HEK293 (cell line): ENCODE measurements around the gene CRIP1.

Experiments used
- ELK4 ChIP-seq: IDR thresholded peaks from 2 replicates; pipeline ENCODE4 v1.6.1; 2011; ENCODE audit warnings: mild to moderate bottlenecking, low read depth, low read length, borderline replicate concordance
- FEZF1 ChIP-seq: fragments of 450-650 bp; formaldehyde crosslinking; IDR thresholded peaks from 2 replicates; pipeline ENCODE4 v1.5.1; 2016; ENCODE audit warnings: missing biosample characterization, missing genetic modification characterization
- HIC1 ChIP-seq: fragments of 450-650 bp; formaldehyde crosslinking; IDR thresholded peaks from 2 replicates; pipeline ENCODE4 v1.5.1; 2016; ENCODE audit warnings: missing biosample characterization, missing genetic modification characterization
- HOXC10 ChIP-seq: sonication (generic); formaldehyde crosslinking; IDR thresholded peaks from 2 replicates; pipeline ENCODE4 v1.8.1; 2023; ENCODE audit warnings: mild to moderate bottlenecking, missing genetic modification reagents
- REST ChIP-seq: fragments of 450-650 bp; formaldehyde crosslinking; IDR thresholded peaks from 2 replicates; pipeline ENCODE4 v1.5.1; 2016; ENCODE audit warnings: missing biosample characterization, missing genetic modification characterization
- ZBTB11 ChIP-seq: fragments of 450-650 bp; formaldehyde crosslinking; conservative IDR thresholded peaks from 2 replicates; pipeline ENCODE4 v1.5.1; 2016; ENCODE audit warnings: low read depth, missing biosample characterization, missing genetic modification characterization
- ZBTB44 ChIP-seq: fragments of 450-650 bp; IDR thresholded peaks from 2 replicates; pipeline ENCODE4 v1.5.1; 2018; ENCODE audit warnings: missing biosample characterization, mild to moderate bottlenecking, missing genetic modification characterization
- ZEB2 ChIP-seq: fragments of 450-650 bp; formaldehyde crosslinking; IDR thresholded peaks from 2 replicates; pipeline ENCODE4 v1.5.1; 2016; ENCODE audit warnings: missing biosample characterization, missing genetic modification characterization
- ZFHX2 ChIP-seq: fragments of 450-650 bp; formaldehyde crosslinking; conservative IDR thresholded peaks from 2 replicates; pipeline ENCODE4 v1.5.1; 2016; ENCODE audit warnings: missing biosample characterization, missing genetic modification characterization
- ZNF121 ChIP-seq: fragments of 450-650 bp; formaldehyde crosslinking; IDR thresholded peaks from 2 replicates; pipeline ENCODE4 v1.5.1; 2016; ENCODE audit warnings: missing biosample characterization, missing genetic modification characterization
- ZNF2 ChIP-seq: fragments of 450-650 bp; formaldehyde crosslinking; IDR thresholded peaks from 2 replicates; pipeline ENCODE4 v1.5.1; 2016; ENCODE audit warnings: missing biosample characterization, missing genetic modification characterization
- ZNF391 ChIP-seq: fragments of 450-650 bp; formaldehyde crosslinking; IDR thresholded peaks from 2 replicates; pipeline ENCODE4 v1.5.1; 2016; ENCODE audit warnings: low read depth, missing biosample characterization, missing genetic modification characterization, borderline replicate concordance
- ZNF521 ChIP-seq: fragments of 450-650 bp; formaldehyde crosslinking; IDR thresholded peaks from 2 replicates; pipeline ENCODE4 v1.5.1; 2017; ENCODE audit warnings: missing biosample characterization, mild to moderate bottlenecking, missing genetic modification characterization
- ZNF549 ChIP-seq: fragments of 450-650 bp; IDR thresholded peaks from 2 replicates; pipeline ENCODE4 v1.5.1; 2018; ENCODE audit warnings: missing biosample characterization, missing genetic modification characterization, mild to moderate bottlenecking, inconsistent platforms, moderate library complexity
- ZNF555 ChIP-seq: fragments of 450-650 bp; formaldehyde crosslinking; conservative IDR thresholded peaks from 2 replicates; pipeline ENCODE4 v1.5.1; 2017; ENCODE audit warnings: missing biosample characterization, mild to moderate bottlenecking, missing genetic modification characterization, inconsistent platforms
- ZNF600 ChIP-seq: fragments of 450-650 bp; formaldehyde crosslinking; IDR thresholded peaks from 2 replicates; pipeline ENCODE4 v1.5.1; 2016; ENCODE audit warnings: missing biosample characterization, missing genetic modification characterization
- ZNF645 ChIP-seq: fragments of 450-650 bp; formaldehyde crosslinking; IDR thresholded peaks from 2 replicates; pipeline ENCODE4; 2016; ENCODE audit warnings: missing biosample characterization, missing genetic modification characterization
- ZNF792 ChIP-seq: fragments of 450-650 bp; formaldehyde crosslinking; IDR thresholded peaks from 2 replicates; pipeline ENCODE4 v1.5.1; 2016; ENCODE audit warnings: missing biosample characterization, missing genetic modification characterization
- ZSCAN5A ChIP-seq: fragments of 450-650 bp; formaldehyde crosslinking; IDR thresholded peaks from 2 replicates; pipeline ENCODE4 v1.5.1; 2016; ENCODE audit warnings: missing biosample characterization, missing genetic modification characterization

CRIP1 gene

GRCh38 chr14:105465209-105466031 lies 21.3 kb upstream of the CRIP1 start (continued):
- TF ChIP-seq ZNF549 (tag by site-specific recombination) (no peak), ZSCAN5A (no peak), ZNF555 (tag by site-specific recombination) (no peak), ZFHX2 (tag by site-specific recombination) (peak; percentile 67), ZNF121 (tag by site-specific recombination) (no peak), ELK4 (no peak), ZBTB11 (tag by site-specific recombination) (no peak), ZNF645 (tag by site-specific recombination) (no peak), ZNF600 (tag by site-specific recombination) (peak; percentile 52; the same call in 1 of the 2 replicates), HIC1 (tag by site-specific recombination) (no peak), ZBTB44 (no peak), ZNF2 (no peak), FEZF1 (tag by site-specific recombination) (no peak), ZNF391 (tag by site-specific recombination) (no peak), ZNF521 (tag by site-specific recombination) (no peak), ZNF792 (tag by site-specific recombination) (no peak), REST (tag by site-specific recombination) (no peak), HOXC10 (CRISPR knock-in tag) (no peak), ZEB2 (tag by site-specific recombination) (no peak)
